Mammary epithelial cell (primary cell): ENCODE measurements around the gene RPTOR.

ENCODE experiments used
- EZH2 ChIP-seq: IDR thresholded peaks from 2 replicates; pipeline ENCODE4 v1.6.1; 2012; ENCODE audit warnings: low read length, inconsistent platforms, borderline replicate concordance
- TF ChIP-seq, protein P1 (sequence below), 2 donors: IDR thresholded peaks in 1 of 2; conservative IDR thresholded peaks in 1 of 2; 2 replicates each; pipeline ENCODE4 v1.5.1; 2011 to 2012; ENCODE audit warnings: inconsistent platforms in 2 of 2, low read length in 2 of 2, mild to moderate bottlenecking in 2 of 2, control low read depth in 1 of 2, low read depth in 1 of 2; ENCODE audit not compliant: insufficient read depth in 1 of 2; ENCODE audit errors: extremely low read depth in 1 of 2

DNA sequence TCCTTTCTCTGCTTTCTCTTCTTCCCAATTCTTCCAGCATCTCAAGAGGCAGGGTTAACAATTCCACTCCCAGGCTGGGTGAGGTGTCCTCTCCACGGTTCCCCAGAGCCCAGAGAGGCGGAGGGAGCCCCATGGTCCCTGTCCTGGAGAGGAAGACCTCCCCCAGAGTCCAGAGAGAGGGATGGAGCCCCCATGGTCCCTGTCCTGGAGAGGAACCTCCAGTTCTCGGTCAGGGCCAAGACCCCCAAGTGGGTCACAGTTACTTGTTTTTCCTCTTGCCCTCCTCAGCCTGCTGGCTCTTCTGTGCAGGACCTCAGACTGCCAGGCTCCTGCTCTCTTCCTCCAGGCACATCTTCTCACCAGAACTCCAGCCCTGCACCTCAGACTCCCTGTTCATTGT lies 135.2 kb downstream of the RPTOR start:
- TF ChIP-seq, protein P1, sequence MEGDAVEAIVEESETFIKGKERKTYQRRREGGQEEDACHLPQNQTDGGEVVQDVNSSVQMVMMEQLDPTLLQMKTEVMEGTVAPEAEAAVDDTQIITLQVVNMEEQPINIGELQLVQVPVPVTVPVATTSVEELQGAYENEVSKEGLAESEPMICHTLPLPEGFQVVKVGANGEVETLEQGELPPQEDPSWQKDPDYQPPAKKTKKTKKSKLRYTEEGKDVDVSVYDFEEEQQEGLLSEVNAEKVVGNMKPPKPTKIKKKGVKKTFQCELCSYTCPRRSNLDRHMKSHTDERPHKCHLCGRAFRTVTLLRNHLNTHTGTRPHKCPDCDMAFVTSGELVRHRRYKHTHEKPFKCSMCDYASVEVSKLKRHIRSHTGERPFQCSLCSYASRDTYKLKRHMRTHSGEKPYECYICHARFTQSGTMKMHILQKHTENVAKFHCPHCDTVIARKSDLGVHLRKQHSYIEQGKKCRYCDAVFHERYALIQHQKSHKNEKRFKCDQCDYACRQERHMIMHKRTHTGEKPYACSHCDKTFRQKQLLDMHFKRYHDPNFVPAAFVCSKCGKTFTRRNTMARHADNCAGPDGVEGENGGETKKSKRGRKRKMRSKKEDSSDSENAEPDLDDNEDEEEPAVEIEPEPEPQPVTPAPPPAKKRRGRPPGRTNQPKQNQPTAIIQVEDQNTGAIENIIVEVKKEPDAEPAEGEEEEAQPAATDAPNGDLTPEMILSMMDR (conservative IDR thresholded peaks at IDR 0.05 in 1 of 2, IDR thresholded peaks at IDR 0.05 in 1 of 2; ENCODE audit: extremely low read depth in 1 of 2, insufficient read depth in 1 of 2, low read depth in 1 of 2, low read length in 2 of 2), result no peak
- no peak for TF ChIP-seq EZH2
